ENCODE measurements around the gene BID. TPM values are rescaled to one million over a fixed set of nuclear protein-coding genes. Genes with fewer than 3 reads are reported as not detected.

Gene BID
- total RNA-seq, 1 experiment from 2014 or later = 58.2 TPM

- TF ChIP-seq ZBTB33 (IDR thresholded peaks at IDR 0.05; ENCODE audit: extremely low read depth, insufficient replicate concordance, low read length) = no peak
- TF ChIP-seq POLR2A (IDR thresholded peaks at IDR 0.05; ENCODE audit: borderline replicate concordance, extremely low read depth, insufficient read depth, insufficient read length) = no peak
- no peak for TF ChIP-seq CTCF (IDR thresholded peaks at IDR 0.05 in 2 of 3, conservative IDR thresholded peaks at IDR 0.05 in 1 of 3; ENCODE audit: borderline replicate concordance in 1 of 3, insufficient read depth in 1 of 3, low read depth in 2 of 3, low read length in 2 of 3)
- TF ChIP-seq RAD21 (IDR thresholded peaks at IDR 0.05; ENCODE audit: low read depth) = no peak
- TF ChIP-seq CBX3 (IDR thresholded peaks at IDR 0.05; ENCODE audit: low read depth) = no peak
These were observed 30.4 kb downstream of the BID start (continued) for GRCh38 chr22:17743661-17744411.

GRCh38 chr22:17742527-17742902 lies 31.8 kb downstream of the BID start:
- no TSS peak for BruUV-seq (replicated peaks)
- CTCF ChIA-PET = interaction anchor here (0.6 to 6.2 kb wide), 12 partner anchors 8 to 407 kb away, joined by 3 to 87 read pairs (median 6); partner anchors contain the start of genes PEX26 and USP18
- no peaks in the 10 kb centered on the region for H3K4me1 ChIP-seq (ENCODE audit: control insufficient read depth in 1 of 2, insufficient read depth in 2 of 2, low read length in 2 of 2)
- no peaks in the 10 kb centered on the region for H3K9me2 ChIP-seq (ENCODE audit: insufficient read depth)
- RAD21 ChIA-PET (ENCODE audit: low non-redundant PET in 1 of 2, low total read pairs in 2 of 2, uncharacterized antibody in 2 of 2, unreplicated experiment in 2 of 2) = interaction anchor here (0.6 to 2.4 kb wide), 10 partner anchors 32 to 334 kb away, joined by 3 to 7 read pairs (median 4); no protein-coding TSS in a partner anchor
- no peaks in the 10 kb centered on the region for H4K20me1 ChIP-seq (ENCODE audit: insufficient read depth)
- no peak overlapping the region for H2AFZ ChIP-seq (ENCODE audit: low read depth, low read length, poor library complexity, severe bottlenecking)
- intact Hi-C loops (cut with micrococcal nuclease) = loop anchor here (1.0 to 2.0 kb wide), 3 partner anchors 43 to 334 kb away; partner anchors contain the start of gene PEX26
- no peak overlapping the region for H3K4me3 ChIP-seq (replicated peaks in 1 of 2; ENCODE audit: low read depth in 1 of 2, low read length in 2 of 2)
- peak; percentile 59 for DNase-seq (ENCODE audit: low read depth, low spot score)
- H3K4me2 ChIP-seq (ENCODE audit: low read length) = no peak overlapping the region
- peaks cover 0 to 4% of the 10 kb centered on the region in 2 experiments; a peak in 1 of 4 replicates for H3K36me3 ChIP-seq (ENCODE audit: control insufficient read depth in 1 of 2, insufficient read depth in 2 of 2, low read length in 2 of 2)
- no peak overlapping the region for H3K9ac ChIP-seq (ENCODE audit: low read length)
- peak; percentile 96 for ATAC-seq
- H3K9me3 ChIP-seq (ENCODE audit: control insufficient read depth in 1 of 2, insufficient read depth in 1 of 2, low read depth in 1 of 2, low read length in 2 of 2) = no peaks in the 10 kb centered on the region
- POLR2A ChIA-PET = interaction anchor here (0.5 to 1.3 kb wide), 5 partner anchors 17 to 409 kb away, joined by 3 to 6 read pairs (median 3); no protein-coding TSS in a partner anchor
- H3K79me2 ChIP-seq (ENCODE audit: insufficient read depth, low read length) = no peaks in the 10 kb centered on the region
- H3K27me3 ChIP-seq (ENCODE audit: insufficient read depth, low read length) = no peaks in the 10 kb centered on the region
- no peak for TF ChIP-seq CBX3 (IDR thresholded peaks at IDR 0.05; ENCODE audit: low read depth)
- TF ChIP-seq POLR2AphosphoS5 (IDR thresholded peaks at IDR 0.05; ENCODE audit: low read depth, low read length) = no peak
- no peak for TF ChIP-seq ATF3 (IDR thresholded peaks at IDR 0.05)
- peak; percentile 40 to 90 (median 76); a peak in 5 of 6 replicates for TF ChIP-seq CTCF (IDR thresholded peaks at IDR 0.05 in 2 of 3, conservative IDR thresholded peaks at IDR 0.05 in 1 of 3; ENCODE audit: borderline replicate concordance in 1 of 3, insufficient read depth in 1 of 3, low read depth in 2 of 3, low read length in 2 of 3)
- no peak for TF ChIP-seq TCF7L2 (IDR thresholded peaks at IDR 0.05; ENCODE audit: borderline replicate concordance, extremely low read depth, insufficient read depth, insufficient read length)
- no peak for TF ChIP-seq EGR1 (IDR thresholded peaks at IDR 0.05; ENCODE audit: low read depth)
- TF ChIP-seq RAD21 (IDR thresholded peaks at IDR 0.05; ENCODE audit: low read depth) = peak; percentile 67
- TF ChIP-seq YY1 (IDR thresholded peaks at IDR 0.05; ENCODE audit: extremely low read depth, insufficient replicate concordance, low read depth, low read length) = no peak
- TF ChIP-seq SP1 (IDR thresholded peaks at IDR 0.05; ENCODE audit: low read depth) = no peak
- no peak for TF ChIP-seq FOSL1 (IDR thresholded peaks at IDR 0.05; ENCODE audit: low read depth)
- no peak for TF ChIP-seq CEBPB (IDR thresholded peaks at IDR 0.05; ENCODE audit: low read depth)
- TF ChIP-seq ELF1 (IDR thresholded peaks at IDR 0.05; ENCODE audit: borderline replicate concordance, low read depth) = no peak
- no peak for TF ChIP-seq POLR2A (IDR thresholded peaks at IDR 0.05; ENCODE audit: borderline replicate concordance, extremely low read depth, insufficient read depth, insufficient read length)
- H3K27ac ChIP-seq (ENCODE audit: low read depth, low read length) = no peak overlapping the region
